ENCODE results near the gene PPP3CB.

DNA sequence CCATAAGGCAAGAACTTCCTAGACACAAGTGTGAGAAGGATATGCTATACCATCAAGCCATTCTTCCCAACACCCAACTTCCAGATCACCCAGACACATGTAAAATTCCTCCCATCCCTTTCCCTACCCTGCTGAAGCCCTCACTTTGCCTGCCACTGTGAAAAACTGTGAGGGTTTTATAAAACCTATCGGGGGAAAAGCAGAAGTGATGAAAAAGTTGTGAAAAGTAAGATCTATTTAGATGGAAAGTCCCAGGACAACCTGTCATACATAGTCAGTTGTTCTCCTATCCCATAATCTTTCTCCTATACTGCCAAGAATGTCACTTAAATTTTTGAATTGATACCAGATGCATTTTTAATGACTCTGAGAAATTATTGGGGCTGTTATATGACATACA is 39.0 kb upstream of the PPP3CB start:
- TF ChIP-seq EZH2 (IDR thresholded peaks at IDR 0.05) (no peak), POLR2AphosphoS5 (IDR thresholded peaks at IDR 0.05; ENCODE audit: borderline replicate concordance, low read depth, low read length) (no peak), FOXP2 (optimal IDR thresholded peaks at IDR 0.05; ENCODE audit: control extremely low read depth, extremely low read length, insufficient read depth) (no peak)
